A549 (cell line): Measurements from ENCODE around the gene KCNJ6.

Experiments used
- BHLHE40 ChIP-seq: IDR thresholded peaks from 2 replicates; pipeline ENCODE4 v1.6.1; 2012; ENCODE audit warnings: low read depth, low read length, inconsistent platforms
- CTCF ChIP-seq: fragments of >200 bp; sonication (Bioruptor Twin); formaldehyde crosslinking; IDR thresholded peaks from 3 replicates; pipeline ENCODE4 v1.5.1; 2016
- EP300 ChIP-seq, 2 experiments: fragments of >200 bp; sonication (Bioruptor Twin); formaldehyde crosslinking; IDR thresholded peaks; 2 replicates in 1 of 2; 3 replicates in 1 of 2; pipeline ENCODE4 v1.6.1; 2016 to 2017
- FOXS1 ChIP-seq: fragments of 250-450 bp; sonication (Bioruptor Pico); IDR thresholded peaks from 2 replicates; pipeline ENCODE4 v1.5.0; 2020; ENCODE audit warnings: mild to moderate bottlenecking, moderate library complexity
- HDAC2 ChIP-seq: fragments of 200-600 bp; sonication (generic); IDR thresholded peaks from 2 replicates; pipeline ENCODE4 v1.6.1; 2016
- KDM1A ChIP-seq: fragments of 200-600 bp; sonication (generic); IDR thresholded peaks from 2 replicates; pipeline ENCODE4 v1.6.1; 2016; ENCODE audit warnings: low read depth, mild to moderate bottlenecking
- POLR2A ChIP-seq: IDR thresholded peaks from 2 replicates; pipeline ENCODE4 v1.6.1; 2012; ENCODE audit warnings: mild to moderate bottlenecking, low read length
- RAD21 ChIP-seq, 2 experiments: fragments of >200 bp in 1 of 2; sonication (Bioruptor Twin) in 1 of 2; formaldehyde crosslinking in 1 of 2; IDR thresholded peaks in 1 of 2; conservative IDR thresholded peaks in 1 of 2; 2 replicates in 1 of 2; 3 replicates in 1 of 2; pipeline ENCODE4 v1.6.1; 2012 to 2018; ENCODE audit warnings: inconsistent platforms in 1 of 2
- RCOR1 ChIP-seq: fragments of 150-350 bp; IDR thresholded peaks from 2 replicates; pipeline ENCODE4 v1.6.1; 2014; ENCODE audit warnings: antibody characterized with exemption, low read length, low read depth
- SMC3 ChIP-seq: fragments of >200 bp; sonication (Bioruptor Twin); formaldehyde crosslinking; IDR thresholded peaks from 3 replicates; pipeline ENCODE4 v1.6.1; 2018; ENCODE audit warnings: inconsistent platforms
- SREBF2 ChIP-seq: fragments of 450-650 bp; IDR thresholded peaks from 2 replicates; pipeline ENCODE4 v1.6.1; 2014; ENCODE audit warnings: mild to moderate bottlenecking, moderate library complexity
- ZFP36 ChIP-seq: fragments of 450-650 bp; IDR thresholded peaks from 2 replicates; pipeline ENCODE4 v1.6.1; 2014; ENCODE audit warnings: borderline replicate concordance; ENCODE audit not compliant: partially characterized antibody
- ZSCAN20 ChIP-seq: fragments of 250-450 bp; sonication (Bioruptor Pico); IDR thresholded peaks from 2 replicates; pipeline ENCODE4 v1.8.0; 2022; ENCODE audit warnings: mild to moderate bottlenecking, moderate library complexity

- TF ChIP-seq BHLHE40 (no peak), ZFP36 (no peak), SREBF2 (no peak), HDAC2 (no peak), ZSCAN20 (CRISPR knock-in tag) (no peak), CTCF (no peak), POLR2A (no peak), RCOR1 (no peak), RAD21 (conservative IDR thresholded peaks at IDR 0.05 in 1 of 2, IDR thresholded peaks at IDR 0.05 in 1 of 2) (no peak), SMC3 (no peak), KDM1A (no peak), EP300 (IDR thresholded peaks at IDR 0.05) (no peak), FOXS1 (CRISPR knock-in tag) (no peak)
These were observed 314.3 kb downstream of the KCNJ6 start for GRCh38 chr21:37601915-37602314.
